Fibroblast of the aortic adventitia (primary cell): ENCODE results near the gene PPWD1. TPM values are rescaled to one million over a fixed set of nuclear protein-coding genes. Genes with fewer than 3 reads are reported as not detected.
"Not testable (repeated sequence)": the region's sequence is repeated elsewhere in the genome, so short reads cannot be mapped to it uniquely, and the experiment has no call there.

ENCODE experiments used
- DNase-seq: peaks from one replicate; pipeline ENCODE4 v3.0.0-alpha.2; 2010; ENCODE audit warnings: low read depth
- H3K4me3 ChIP-seq: 2 replicates; pipeline ENCODE4 v1.5.1; 2011; ENCODE audit warnings: low read depth, mild to moderate bottlenecking, control low read depth, low read length, moderate library complexity
- CTCF ChIP-seq: IDR thresholded peaks from 2 replicates; pipeline ENCODE4 v1.5.1; 2011; ENCODE audit warnings: mild to moderate bottlenecking, low read length, control low read depth, inconsistent platforms; ENCODE audit not compliant: insufficient read depth
- total RNA-seq: library from RNA; depleted of rRNA; stranded (reverse); fragments of >200 nt; gene quantifications from 2 replicates; pipeline ENCODE4 v1.2.3, GENCODE V29; 2012; ENCODE audit warnings: low replicate concordance

The PPWD1 gene
- total RNA-seq, 1 donor = 35.2 TPM

DNA sequence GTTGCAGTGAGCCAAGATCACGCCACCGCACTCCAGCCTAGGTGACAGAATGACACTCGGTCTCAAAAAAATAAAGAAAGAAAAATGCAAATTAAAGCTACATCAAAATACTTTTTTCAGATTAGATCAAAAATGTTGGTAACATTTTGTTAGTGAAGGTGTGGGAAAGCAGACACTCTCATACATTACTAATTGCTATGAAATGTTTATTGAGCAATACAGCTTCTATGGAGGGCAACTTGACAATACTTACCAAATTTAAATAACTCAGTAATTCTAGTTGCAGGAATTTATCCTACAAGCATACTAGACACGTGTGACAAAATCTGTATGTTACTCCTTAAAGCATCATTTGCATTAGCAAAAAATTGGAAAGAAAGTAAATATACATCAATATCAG is 56.9 kb downstream of the PPWD1 start:
- H3K4me3 ChIP-seq = no peak overlapping the region
- TF ChIP-seq CTCF = no peak
- no peak for DNase-seq

GRCh38 chr5:65621961-65622360 is 58.9 kb downstream of the PPWD1 start:
- not testable (repeated sequence) for DNase-seq

DNA sequence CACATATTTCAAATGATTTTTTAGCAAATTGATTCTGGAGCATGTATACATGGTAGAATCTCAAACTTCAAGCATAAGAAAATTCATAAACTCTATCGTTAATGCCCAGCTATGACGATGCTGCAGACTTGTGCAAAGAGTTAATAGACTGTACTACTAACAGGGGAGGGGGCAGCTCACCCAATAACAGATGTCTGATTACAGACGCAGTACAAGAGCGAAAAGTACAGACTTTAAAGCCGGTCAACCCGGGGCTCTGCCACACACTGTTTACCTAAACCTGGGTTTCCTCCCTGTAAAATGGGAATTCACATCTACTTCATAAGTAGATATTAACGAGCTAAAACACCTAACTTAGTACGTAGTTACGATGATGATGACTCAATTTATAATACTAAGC is 60.4 kb downstream of the PPWD1 start:
- peak; percentile 5 for DNase-seq
- no peak for TF ChIP-seq CTCF
- peak overlapping the region; percentile 97 for H3K4me3 ChIP-seq

More at GRCh38 chr5:65621961-65622360, 58.9 kb downstream of the PPWD1 start:
- not testable (repeated sequence) for H3K4me3 ChIP-seq

GRCh38 chr5:65624025-65624570 is 61.0 kb downstream of the PPWD1 start, which contains the start of gene TRIM23:
TRIM23 (minus strand) TSS chr5:65624333; CDS start chr5:65624274, 59 bp downstream.
- DNase-seq = peak; percentile 92
- peak within 1 kb of the TSS; percentile 97 for H3K4me3 ChIP-seq
- TF ChIP-seq CTCF = no peak

- TF ChIP-seq CTCF = peak; percentile 16
- DNase-seq = peak; percentile 89
- H3K4me3 ChIP-seq = peak within 1 kb of the TSS; percentile 97
Measured at GRCh38 chr5:65624571-65625555, 61.8 kb downstream of the PPWD1 start, which contains the start of the genes SHLD3 and TRAPPC13. SHLD3 (plus strand) TSS chr5:65625027; CDS start chr5:65629588, 4,561 bp downstream. TRAPPC13 (plus strand) TSS chr5:65625027; CDS start chr5:65625061, 34 bp downstream.

- TF ChIP-seq CTCF = no peak
- peak overlapping the region; percentile 97 for H3K4me3 ChIP-seq
- DNase-seq = peak; percentile 6
Measured at GRCh38 chr5:65625743-65626142, 62.6 kb downstream of the PPWD1 start.

DNA sequence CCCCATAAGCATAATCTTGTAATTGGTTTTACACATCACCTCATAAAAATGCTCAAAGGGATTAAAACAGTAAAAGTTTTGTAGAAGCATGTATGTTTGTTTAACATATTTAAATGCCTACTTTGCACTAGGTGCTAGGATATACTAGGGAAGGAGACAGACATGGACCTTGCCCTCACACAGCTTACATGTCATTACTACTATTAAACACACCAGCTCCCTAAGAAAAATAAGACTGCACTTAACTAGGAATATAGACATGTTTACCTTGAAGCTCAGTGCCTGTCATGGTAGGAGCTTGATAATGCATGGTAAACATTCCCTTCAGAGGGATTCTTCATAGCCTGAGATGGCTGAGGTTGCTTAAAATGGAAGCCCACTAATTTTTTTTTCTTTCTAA is 67.9 kb downstream of the PPWD1 start:
- no peak for DNase-seq
- no peak for TF ChIP-seq CTCF
- no peak overlapping the region for H3K4me3 ChIP-seq
